HG02642 (cell line): Measurements from ENCODE around the gene ITGB1.

ENCODE experiments used
- ATAC-seq: cut with Tn5 transposase; IDR thresholded peaks from one replicate; pipeline ENCODE4 v1.9.1; 2021; ENCODE audit warnings: mild to moderate bottlenecking; ENCODE audit not compliant: unreplicated experiment, poor library complexity

ITGB1 gene

GRCh38 chr10:32956365-32957197 lies 1.4 kb downstream of the ITGB1 start:
- ATAC-seq, result no peak

DNA sequence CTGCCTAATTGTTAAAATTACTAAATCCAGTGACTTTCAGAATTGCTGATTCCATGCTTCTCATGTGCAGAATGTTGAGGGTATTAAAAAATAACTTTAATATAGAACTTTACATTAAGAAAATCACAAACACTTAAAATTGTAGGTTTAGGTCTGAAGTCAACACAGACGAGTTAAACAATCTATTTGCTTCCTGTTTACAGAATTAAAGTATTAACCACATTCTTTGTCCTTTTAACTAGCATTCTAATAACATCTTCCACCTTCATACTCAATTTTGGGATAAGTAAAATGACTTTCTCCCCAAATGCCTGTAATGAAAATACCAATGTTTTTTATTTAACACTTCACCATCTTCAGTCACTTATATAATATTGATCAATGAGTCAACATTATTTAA lies 2.2 kb downstream of the ITGB1 start:
- ATAC-seq, result no peak

- ATAC-seq, result no peak
These were observed 2.7 kb downstream of the ITGB1 start for GRCh38 chr10:32955299-32955772.

GRCh38 chr10:32954545-32955298 lies 3.3 kb downstream of the ITGB1 start:
- ATAC-seq, result no peak

GRCh38 chr10:32954080-32954479 lies 4.0 kb downstream of the ITGB1 start:
- ATAC-seq, result no peak

GRCh38 chr10:32953277-32953927 lies 4.6 kb downstream of the ITGB1 start:
- no peak for ATAC-seq

GRCh38 chr10:32952541-32953276 lies 5.3 kb downstream of the ITGB1 start:
- ATAC-seq, result no peak

DNA sequence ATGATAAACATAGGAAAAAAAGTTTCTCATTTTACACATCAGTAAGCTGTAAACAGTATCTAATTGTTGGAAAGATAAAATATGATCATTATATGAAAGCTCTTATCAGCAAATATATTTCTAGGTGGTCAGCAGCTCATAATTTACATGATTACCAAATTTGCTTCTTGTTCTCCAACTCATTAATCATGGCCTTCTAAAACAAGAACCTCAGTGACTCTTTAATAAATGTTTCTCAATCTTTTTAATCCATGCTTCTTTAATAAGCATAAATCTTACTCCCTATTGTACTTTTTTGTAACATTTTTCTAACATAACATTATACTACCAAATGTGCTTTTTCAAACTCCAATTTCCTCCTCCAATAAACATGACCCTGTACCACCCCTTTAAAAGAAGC lies 5.9 kb downstream of the ITGB1 start:
- ATAC-seq, result no peak

DNA sequence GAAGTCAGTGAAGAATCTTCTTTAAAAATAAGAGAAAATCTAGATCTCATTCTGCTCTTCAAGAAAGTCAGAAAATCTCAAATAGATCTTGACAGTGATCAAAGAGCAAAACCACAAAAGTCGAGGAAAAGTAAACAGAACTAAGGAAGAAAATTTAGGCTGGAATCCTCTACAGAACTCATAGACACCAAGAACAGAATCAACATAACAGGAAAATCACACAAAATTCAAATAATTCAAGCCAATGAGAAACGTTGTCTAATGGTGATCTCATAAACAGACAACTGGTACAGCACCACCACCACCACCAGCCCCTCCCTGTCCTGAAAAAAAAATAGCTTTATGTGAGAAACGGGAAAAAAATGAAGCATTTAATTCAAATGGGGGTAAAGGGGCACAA lies 6.9 kb downstream of the ITGB1 start:
- ATAC-seq, result no peak

DNA sequence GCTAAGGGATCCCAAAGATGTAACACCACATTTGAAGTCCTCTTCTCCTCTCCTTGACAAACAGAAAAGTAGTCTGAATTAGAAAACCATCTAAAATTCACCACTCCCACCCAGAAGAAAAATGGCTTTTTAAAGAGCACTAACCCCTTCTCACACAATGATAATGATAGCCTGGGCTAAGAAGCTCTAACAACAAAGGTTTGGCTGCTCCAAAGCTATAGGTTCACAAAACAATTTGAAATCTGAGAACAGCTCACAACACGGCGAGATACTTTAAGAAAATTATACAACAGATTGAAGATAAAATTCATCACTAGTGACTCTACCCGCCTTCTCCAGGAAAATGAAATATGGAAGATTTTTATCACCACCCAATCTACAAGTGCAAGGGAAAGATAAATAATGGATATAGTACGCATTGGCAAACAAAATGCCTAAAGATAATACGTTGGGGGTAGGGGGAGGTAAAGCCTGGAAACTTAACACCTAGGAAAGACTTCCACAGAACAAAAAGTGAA lies 7.4 kb downstream of the ITGB1 start:
- no peak for ATAC-seq

- no peak for ATAC-seq
These were observed 8.8 kb downstream of the ITGB1 start for GRCh38 chr10:32949221-32949678.

DNA sequence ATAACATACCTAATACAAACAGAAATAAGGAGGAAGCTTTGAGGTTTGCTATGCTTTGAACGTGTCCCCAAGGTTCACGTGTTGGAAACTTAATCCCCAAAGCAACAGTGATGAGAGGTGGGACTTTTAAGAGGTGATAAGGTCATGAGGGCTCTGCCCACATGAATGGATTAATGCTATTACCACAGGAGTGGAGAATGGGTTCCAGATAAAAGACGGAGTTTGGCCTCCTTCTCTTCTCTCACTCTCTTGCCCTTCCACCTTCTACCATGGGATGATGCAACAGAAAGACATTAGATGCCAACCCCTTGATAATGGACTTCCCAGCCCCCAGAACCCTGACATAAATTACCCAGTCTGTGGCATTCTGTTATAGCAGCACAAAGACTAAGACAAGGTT lies 9.6 kb downstream of the ITGB1 start:
- ATAC-seq, result no peak

DNA sequence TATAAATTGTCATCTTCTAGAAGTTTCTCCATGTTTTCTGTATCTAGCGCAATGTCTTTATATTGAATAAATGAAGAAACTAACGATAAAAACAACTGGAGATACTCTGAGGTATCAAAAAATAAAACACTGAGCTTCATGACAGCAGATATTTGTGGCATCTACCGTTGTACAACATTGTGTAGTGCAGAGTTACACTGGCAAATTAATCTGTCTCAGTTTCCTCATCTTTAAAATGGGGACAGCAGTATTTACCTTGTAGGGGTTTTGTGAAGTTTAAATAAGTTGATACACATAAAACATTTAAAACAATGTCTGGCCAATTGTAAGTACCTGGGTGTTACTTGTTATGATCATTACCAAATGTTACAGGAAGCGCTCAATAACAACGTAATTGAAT lies 10.4 kb downstream of the ITGB1 start:
- no peak for ATAC-seq

- no peak for ATAC-seq
These were observed 11.9 kb downstream of the ITGB1 start for GRCh38 chr10:32946108-32946507.

DNA sequence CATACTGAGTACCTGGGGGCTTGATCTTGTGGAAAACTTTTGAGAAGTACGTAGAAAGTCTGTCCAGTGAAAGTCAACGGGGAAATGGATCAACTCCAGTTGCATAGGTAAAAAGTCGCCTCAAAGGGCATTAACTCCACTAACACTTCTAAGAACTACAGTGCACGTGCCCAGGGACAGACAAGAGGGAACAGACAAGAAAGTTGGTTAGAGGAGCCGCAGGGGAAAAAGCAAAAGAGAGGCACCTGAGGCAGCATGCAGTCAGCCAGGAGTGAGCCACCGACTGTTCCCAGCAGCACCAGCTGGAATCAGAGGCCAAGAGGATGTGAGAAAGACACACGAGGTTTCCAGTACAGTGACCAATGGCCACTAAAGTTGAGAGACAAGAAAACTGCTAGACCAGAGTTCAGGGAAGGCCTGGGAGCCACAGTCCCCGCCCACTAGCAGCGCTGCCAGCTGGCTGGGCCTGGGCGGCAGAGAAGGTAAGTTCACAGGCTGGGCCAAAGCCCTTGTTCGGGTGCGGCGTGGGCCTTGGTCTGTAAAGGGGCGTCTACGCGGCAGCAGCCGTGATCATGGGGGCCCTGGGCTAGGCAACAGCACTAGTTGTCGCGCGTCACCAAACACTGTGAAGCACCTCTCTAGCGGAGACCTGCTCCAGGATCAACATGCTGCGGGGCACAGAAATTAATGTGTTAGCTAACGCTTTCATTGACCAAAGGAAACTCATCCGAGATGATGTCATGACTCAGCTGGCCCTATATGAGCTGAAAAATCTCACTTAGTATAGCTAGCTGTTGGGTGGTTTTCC lies 14.0 kb downstream of the ITGB1 start:
- no peak for ATAC-seq

DNA sequence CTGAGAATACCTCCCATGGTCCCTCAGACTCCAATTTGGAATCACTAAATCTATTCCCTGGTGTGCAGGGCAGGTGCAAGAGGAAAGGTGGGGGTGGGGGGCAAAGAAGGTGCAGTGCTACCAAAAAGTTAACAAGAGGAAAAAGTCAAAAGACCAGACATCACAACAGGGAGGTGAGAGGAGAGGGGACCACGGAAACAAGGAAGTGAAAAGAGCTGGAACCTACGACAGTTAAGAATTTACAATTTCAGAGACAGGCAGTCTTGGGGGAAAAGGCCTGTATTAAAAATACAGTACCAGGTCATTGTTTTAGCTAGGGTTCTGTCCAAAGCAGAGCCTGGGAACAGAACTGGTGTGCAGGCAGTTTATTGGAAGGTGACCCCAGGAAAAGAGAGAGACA lies 14.6 kb downstream of the ITGB1 start:
- peak; percentile 67 for ATAC-seq

GRCh38 chr10:32942081-32942480 lies 15.9 kb downstream of the ITGB1 start:
- no peak for ATAC-seq

GRCh38 chr10:32941357-32941756 lies 16.7 kb downstream of the ITGB1 start:
- no peak for ATAC-seq
